K562 (cell line): ENCODE data around the gene PRKG1. TPM values are rescaled to one million over a fixed set of nuclear protein-coding genes. Genes with fewer than 3 reads are reported as not detected.

Experiments used
- ATAC-seq: fragments of 200-7000 bp; cut with Tn5 transposase; 3 replicates; pipeline ENCODE4 v1.9.1; 2020; ENCODE audit warnings: moderate library complexity
- BruUV-seq: library from RNA; stranded (reverse); fragments of 400-500 nt; replicated peaks from 2 replicates; lab custom pipeline; 2021; lab: Mats Ljungman, UMichigan
- CTCF ChIA-PET: fragments of 300-600 bp; formaldehyde crosslinking; extraction: SDS; loops from one replicate; lab custom pipeline; 2021; ENCODE audit warnings: low intra/inter-chr PET ratio; lab: Yijun Ruan, JAX
- POLR2A ChIA-PET: fragments of 300-600, 350-650 bp; sonication (Branson Sonifier 250); formaldehyde crosslinking; extraction: SDS; loops from one replicate; lab custom pipeline; 2021; ENCODE audit warnings: antibody characterized with exemption, inconsistent platforms; lab: Yijun Ruan, JAX
- DNase-seq, 4 experiments: peaks; one replicate each; pipeline versions ENCODE4 v3.0.0 to v3.0.0-alpha.2; 2011 to 2018; ENCODE audit warnings: low spot score in 3 of 4, mixed read lengths in 3 of 4; ENCODE audit errors: extremely low read depth in 1 of 4
- FAIRE-seq: peaks from 2 replicates; lab custom pipeline; 2011; peaks lifted over from hg19 to GRCh38; lab: Jason Lieb, UNC
- H2AFZ ChIP-seq: 2 replicates; pipeline ENCODE4 v1.6.0; 2011; ENCODE audit warnings: low read depth, low read length, control low read depth, inconsistent platforms
- H3K27ac ChIP-seq: fragments of 200-600 bp; 3 replicates; pipeline ENCODE4 v1.8.0; 2011; ENCODE audit warnings: low read depth, mild to moderate bottlenecking, control low read depth, inconsistent platforms, low read length, moderate library complexity, mixed read lengths; ENCODE audit errors: extremely low read depth
- H3K27me3 ChIP-seq, 2 experiments: fragments of 300-600 bp in 1 of 2; 2 replicates in 1 of 2; 3 replicates in 1 of 2; pipeline versions ENCODE4 v1.6.0 to v1.8.0; 2011; ENCODE audit warnings: inconsistent platforms in 2 of 2, low read length in 2 of 2, mild to moderate bottlenecking in 1 of 2, mixed read lengths in 1 of 2, moderate library complexity in 1 of 2; ENCODE audit not compliant: control insufficient read depth in 2 of 2, insufficient read depth in 2 of 2
- H3K36me3 ChIP-seq: fragments of 300-600 bp; 3 replicates; pipeline ENCODE4 v1.8.0; 2011; ENCODE audit warnings: mild to moderate bottlenecking, low read length, inconsistent platforms; ENCODE audit not compliant: control insufficient read depth, insufficient read depth
- H3K4me1 ChIP-seq, 2 experiments: fragments of 200-600 bp in 1 of 2; replicated peaks in 1 of 2; 2 replicates in 1 of 2; 3 replicates in 1 of 2; pipeline versions ENCODE4 v1.5.1 to v1.8.0; 2011; ENCODE audit warnings: inconsistent platforms in 2 of 2, low read length in 2 of 2, mild to moderate bottlenecking in 1 of 2, mixed read lengths in 1 of 2, moderate library complexity in 1 of 2; ENCODE audit not compliant: control insufficient read depth in 2 of 2, insufficient read depth in 2 of 2
- H3K4me2 ChIP-seq: 2 replicates; pipeline ENCODE4 v1.6.1; 2011; ENCODE audit warnings: low read length, control low read depth, inconsistent platforms, mixed read lengths; ENCODE audit not compliant: insufficient read depth
- H3K4me3 ChIP-seq: fragments of 200-600 bp; sonication (generic), shearing (Covaris generic); 2 replicates; pipeline ENCODE4 v1.5.1; 2016; ENCODE audit warnings: control low read depth, inconsistent platforms
- H3K79me2 ChIP-seq: fragments of 200-600 bp; 3 replicates; pipeline ENCODE4 v1.8.0; 2011; ENCODE audit warnings: low read length, inconsistent platforms; ENCODE audit not compliant: control insufficient read depth, insufficient read depth
- H3K9ac ChIP-seq, 2 experiments: 2 replicates each; pipeline versions ENCODE4 v1.6.0 to v1.6.1; 2011; ENCODE audit warnings: low read depth in 2 of 2, low read length in 2 of 2, control low read depth in 1 of 2, inconsistent platforms in 1 of 2, mild to moderate bottlenecking in 1 of 2, mixed read lengths in 1 of 2; ENCODE audit not compliant: insufficient read depth in 1 of 2
- H3K9me1 ChIP-seq: one replicate; pipeline ENCODE4 v1.6.0; 2011; ENCODE audit warnings: inconsistent platforms, mild to moderate bottlenecking, low read length, moderate library complexity; ENCODE audit not compliant: control insufficient read depth, insufficient read depth
- H3K9me3 ChIP-seq: replicated peaks from 2 replicates; pipeline ENCODE4 v1.5.1; 2011; ENCODE audit warnings: low read depth, low read length, inconsistent platforms; ENCODE audit not compliant: control insufficient read depth, insufficient read depth
- H4K20me1 ChIP-seq: replicated peaks from 2 replicates; pipeline ENCODE4 v1.6.1; 2011; ENCODE audit warnings: low read length, inconsistent platforms, mixed read lengths; ENCODE audit not compliant: control insufficient read depth, insufficient read depth
- ARNT ChIP-seq, 2 experiments: fragments of 450-650 bp; IDR thresholded peaks; 2 replicates each; pipeline ENCODE4 v1.6.1; 2016; ENCODE audit warnings: mild to moderate bottlenecking in 1 of 2
- CBX5 ChIP-seq: IDR thresholded peaks from 2 replicates; pipeline ENCODE4 v1.6.1; 2014; ENCODE audit warnings: low read depth, borderline replicate concordance
- CEBPB ChIP-seq: fragments of 450-650 bp; IDR thresholded peaks from 2 replicates; pipeline ENCODE4 v1.6.1; 2016; ENCODE audit warnings: missing genetic modification characterization, missing compliant biosample characterization
- PPARD ChIP-seq: fragments of 250-450 bp; sonication (Bioruptor Pico); IDR thresholded peaks from 2 replicates; pipeline ENCODE4 v1.8.0; 2022; ENCODE audit warnings: inconsistent platforms, mild to moderate bottlenecking, moderate library complexity
- PYGO2 ChIP-seq: fragments of 450-650 bp; IDR thresholded peaks from 2 replicates; pipeline ENCODE4 v1.6.1; 2016; ENCODE audit warnings: mild to moderate bottlenecking, missing genetic modification characterization, moderate library complexity, missing compliant biosample characterization
- SREBF1 ChIP-seq: fragments of 150-350 bp; IDR thresholded peaks from 2 replicates; pipeline ENCODE4 v1.6.1; 2014; ENCODE audit warnings: antibody characterized with exemption, low read depth, low read length, borderline replicate concordance
- THRAP3 ChIP-seq: fragments of 450-650 bp; IDR thresholded peaks from 2 replicates; pipeline ENCODE4 v1.6.1; 2016; ENCODE audit warnings: mild to moderate bottlenecking, inconsistent platforms, borderline replicate concordance
- ZKSCAN8 ChIP-seq: fragments of 200-800 bp; sonication (Bioruptor generic); IDR thresholded peaks from 2 replicates; pipeline ENCODE4 v1.6.1; 2016; ENCODE audit warnings: missing genetic modification characterization, missing compliant biosample characterization
- ZNF444 ChIP-seq: fragments of 250-450 bp; sonication (Bioruptor Pico); IDR thresholded peaks from 2 replicates; pipeline ENCODE4 v1.4.0; 2020; ENCODE audit warnings: mild to moderate bottlenecking, moderate library complexity
- WGBS: fragments of 100-300 bp; shearing (Covaris generic); methylation state at CpG from one replicate; pipeline ENCODE4 v1.1.6; 2016; ENCODE audit warnings: low coverage, mixed read lengths; ENCODE audit not compliant: insufficient coverage; ENCODE audit errors: missing lambda C conversion rate; 5-methylcytosine and 5-hydroxymethylcytosine counted together
- in situ Hi-C: fragments of 300-500 bp; cut with MboI; formaldehyde crosslinking; loops from 4 replicates; pipeline ENCODE4 v1.15.0; 2018; ENCODE audit warnings: inconsistent platforms, mixed read lengths
- intact Hi-C: fragments of 100-400 bp; cut with micrococcal nuclease; formaldehyde crosslinking; loops from 2 replicates; pipeline ENCODE4 v1.14.2; 2022
- polyA plus RNA-seq, 8 experiments: library from polyadenylated mRNA; depleted of rRNA in 4 of 8; stranded (reverse) in 5 of 8; unstranded in 3 of 8; fragments of >200 nt; fragmentation: Nextera tagmentation in 2 of 8; fragmentation: Illumina TruSeq in 1 of 8; extraction: Ambion mirVana in 2 of 8; extraction: Trizol in 1 of 8; gene quantifications; 2 replicates each; pipeline versions ENCODE4 v1.2.1 to v1.2.3, GENCODE V29; 2011 to 2014; ENCODE audit warnings: inconsistent platforms in 1 of 8, missing spikeins in 1 of 8
- total RNA-seq, 7 experiments: library from RNA; depleted of rRNA in 6 of 7; stranded (reverse); fragments of >200 nt in 6 of 7; fragmentation: Illumina TruSeq in 2 of 7; extraction: Trizol in 2 of 7; gene quantifications; 2 replicates each; pipeline versions ENCODE4 v1.2.1 to v1.2.3, GENCODE V29; 2011 to 2021; ENCODE audit warnings: low replicate concordance in 1 of 7
- TF ChIP-seq, protein P1 (sequence below): sonication (generic); formaldehyde crosslinking; IDR thresholded peaks from 2 replicates; pipeline ENCODE4 v1.8.1; 2023; ENCODE audit warnings: mild to moderate bottlenecking, missing genetic modification reagents, moderate library complexity

Gene PRKG1
- total and polyA plus RNA-seq, 9 of the 15 experiments (the other 6 are each of a cell fraction or from before 2014, with no cell fraction given), result 0.22 TPM; not detected in 8

- TF ChIP-seq PPARD, result no peak
Measured at GRCh38 chr10:51035344-51035743, 38.9 kb upstream of the PRKG1 start (continued).

DNA sequence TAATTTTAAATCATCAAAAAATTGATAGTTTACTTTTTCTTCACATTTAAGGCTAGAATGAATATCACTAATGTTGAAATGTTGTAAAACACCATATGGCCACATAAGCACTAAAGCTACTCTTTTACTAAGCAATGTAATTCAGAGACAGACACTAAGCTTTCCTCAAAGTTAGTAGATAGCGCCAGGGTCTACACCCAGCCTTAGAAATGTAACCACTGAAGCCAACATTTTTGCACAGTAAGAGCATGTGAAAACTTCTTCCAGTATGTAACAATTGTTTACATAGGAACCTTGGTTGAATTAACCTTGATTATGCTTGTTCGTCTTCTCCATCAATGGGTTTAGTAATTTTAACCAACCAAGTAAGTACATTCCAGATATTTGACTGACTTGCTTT lies 28.4 kb upstream of the PRKG1 start:
- FAIRE-seq, result no peak
- H3K27me3 ChIP-seq, result no peaks in the 10 kb centered on the region
- H2AFZ ChIP-seq, result no peak overlapping the region
- H3K4me1 ChIP-seq, result no peaks in the 10 kb centered on the region
- no peak overlapping the region for H3K27ac ChIP-seq
- ATAC-seq, result no peak
- H3K4me3 ChIP-seq, result no peak overlapping the region
- WGBS, result 2% methylated on average over 2 of the region's 2 CpGs
- no peak for DNase-seq
- intact Hi-C loops, result no loop called here
- TF ChIP-seq CEBPB (tag), result no peak
- TF ChIP-seq PYGO2 (tag), result no peak
- no peak for TF ChIP-seq ARNT (IDR thresholded peaks at IDR 0.05)
- TF ChIP-seq, protein P1, sequence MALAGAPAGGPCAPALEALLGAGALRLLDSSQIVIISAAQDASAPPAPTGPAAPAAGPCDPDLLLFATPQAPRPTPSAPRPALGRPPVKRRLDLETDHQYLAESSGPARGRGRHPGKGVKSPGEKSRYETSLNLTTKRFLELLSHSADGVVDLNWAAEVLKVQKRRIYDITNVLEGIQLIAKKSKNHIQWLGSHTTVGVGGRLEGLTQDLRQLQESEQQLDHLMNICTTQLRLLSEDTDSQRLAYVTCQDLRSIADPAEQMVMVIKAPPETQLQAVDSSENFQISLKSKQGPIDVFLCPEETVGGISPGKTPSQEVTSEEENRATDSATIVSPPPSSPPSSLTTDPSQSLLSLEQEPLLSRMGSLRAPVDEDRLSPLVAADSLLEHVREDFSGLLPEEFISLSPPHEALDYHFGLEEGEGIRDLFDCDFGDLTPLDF (CRISPR knock-in tag), result no peak
- no peak for TF ChIP-seq CBX5
- no peak for TF ChIP-seq THRAP3
- no peak for TF ChIP-seq SREBF1
- no peak for TF ChIP-seq ZKSCAN8 (CRISPR knock-in tag)
- no peak for TF ChIP-seq ZNF444 (CRISPR knock-in tag)
- TF ChIP-seq, all 486 proteins: peak for 0
- ChIA-PET CTCF (no interaction called here), POLR2A (no interaction called here)
- in situ Hi-C loops, result no loop called here
- H3K9me3 ChIP-seq, result no peaks in the 10 kb centered on the region
- H3K79me2 ChIP-seq, result no peaks in the 10 kb centered on the region
- H3K4me2 ChIP-seq, result no peak overlapping the region
- H4K20me1 ChIP-seq, result no peaks in the 10 kb centered on the region
- no peak overlapping the region for H3K9ac ChIP-seq
- BruUV-seq, result no TSS peak
- no peaks in the 10 kb centered on the region for H3K9me1 ChIP-seq
- H3K36me3 ChIP-seq, result no peaks in the 10 kb centered on the region
